ENCODE results near the gene MLXIP.

MLXIP gene

DNA sequence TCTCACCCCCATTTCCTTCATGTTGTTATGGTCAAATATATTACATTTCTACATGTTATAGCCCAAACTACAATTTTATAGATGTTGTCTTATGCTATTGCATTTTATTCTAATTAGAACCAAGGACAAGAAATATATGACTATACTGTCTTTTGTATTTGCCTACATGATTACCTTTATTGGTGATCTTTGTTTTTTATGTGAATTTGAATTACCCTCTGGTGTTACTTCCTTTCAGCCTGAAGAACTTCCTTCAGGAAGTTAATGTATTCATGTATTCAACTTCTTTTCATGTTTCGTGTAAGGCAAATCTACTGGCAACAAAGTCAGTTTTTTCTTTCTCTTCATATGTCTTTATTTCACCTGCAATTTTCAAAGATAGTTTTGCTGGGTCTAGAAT is 116.2 kb downstream of the MLXIP start:
- Histone ChIP-seq H3K9ac (ENCODE audit: low read depth, low read length, poor library complexity, severe bottlenecking) (no peak overlapping the region), H3K9me2 (replicated peaks; ENCODE audit: low read depth, low read length) (no peaks in the 10 kb centered on the region), H3K27me3 (ENCODE audit: insufficient read depth, low read length, poor library complexity, severe bottlenecking) (no peaks in the 10 kb centered on the region), H2AFZ (ENCODE audit: low read length) (0 out of 2 replicates have a peak overlapping the region, but pooled peaks have one; percentile 18), H3K9me3 (ENCODE audit: insufficient read depth, low read depth, low read length) (no peaks in the 10 kb centered on the region), H4K20me1 (ENCODE audit: insufficient read depth, low read length, poor library complexity, severe bottlenecking) (no peaks in the 10 kb centered on the region), H3K36me3 (ENCODE audit: insufficient read depth, low read length) (no peaks in the 10 kb centered on the region), H3F3A (ENCODE audit: low read depth) (no peaks in the 10 kb centered on the region), H3K4me3 (ENCODE audit: low read length, poor library complexity, severe bottlenecking) (no peak overlapping the region), H3K79me2 (ENCODE audit: insufficient read depth, low read length) (no peaks in the 10 kb centered on the region), H3K4me2 (ENCODE audit: low read depth, low read length, poor library complexity, severe bottlenecking) (no peak overlapping the region), H3K4me1 (ENCODE audit: insufficient read depth, low read length, poor library complexity, severe bottlenecking) (peaks cover 9% of the 10 kb centered on the region)
- TF ChIP-seq EZH2phosphoT487 (IDR thresholded peaks at IDR 0.05; ENCODE audit: borderline replicate concordance): no peak
- TF ChIP-seq, protein P1, sequence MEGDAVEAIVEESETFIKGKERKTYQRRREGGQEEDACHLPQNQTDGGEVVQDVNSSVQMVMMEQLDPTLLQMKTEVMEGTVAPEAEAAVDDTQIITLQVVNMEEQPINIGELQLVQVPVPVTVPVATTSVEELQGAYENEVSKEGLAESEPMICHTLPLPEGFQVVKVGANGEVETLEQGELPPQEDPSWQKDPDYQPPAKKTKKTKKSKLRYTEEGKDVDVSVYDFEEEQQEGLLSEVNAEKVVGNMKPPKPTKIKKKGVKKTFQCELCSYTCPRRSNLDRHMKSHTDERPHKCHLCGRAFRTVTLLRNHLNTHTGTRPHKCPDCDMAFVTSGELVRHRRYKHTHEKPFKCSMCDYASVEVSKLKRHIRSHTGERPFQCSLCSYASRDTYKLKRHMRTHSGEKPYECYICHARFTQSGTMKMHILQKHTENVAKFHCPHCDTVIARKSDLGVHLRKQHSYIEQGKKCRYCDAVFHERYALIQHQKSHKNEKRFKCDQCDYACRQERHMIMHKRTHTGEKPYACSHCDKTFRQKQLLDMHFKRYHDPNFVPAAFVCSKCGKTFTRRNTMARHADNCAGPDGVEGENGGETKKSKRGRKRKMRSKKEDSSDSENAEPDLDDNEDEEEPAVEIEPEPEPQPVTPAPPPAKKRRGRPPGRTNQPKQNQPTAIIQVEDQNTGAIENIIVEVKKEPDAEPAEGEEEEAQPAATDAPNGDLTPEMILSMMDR (conservative IDR thresholded peaks at IDR 0.05; ENCODE audit: low read length): no peak

DNA sequence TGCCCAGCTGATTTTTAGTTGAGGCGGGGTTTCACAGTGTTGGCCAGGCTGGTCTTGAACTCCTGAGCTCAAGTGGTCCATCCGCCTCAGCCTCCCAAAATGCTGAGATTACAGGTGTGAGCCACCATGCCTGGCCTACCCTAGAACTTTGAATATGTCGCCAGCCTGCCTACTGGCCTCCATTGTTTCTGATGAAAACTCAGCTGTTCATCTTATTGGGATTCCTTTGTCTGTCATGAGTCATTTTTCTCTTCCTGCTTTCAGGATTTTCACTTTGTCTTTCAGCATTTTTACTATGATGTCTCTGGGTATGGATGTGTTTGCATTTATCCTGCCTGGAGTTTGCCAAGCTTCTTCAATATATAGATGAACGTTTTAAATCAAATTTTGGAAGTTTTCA is 116.8 kb downstream of the MLXIP start:
- no peaks in the 10 kb centered on the region for H3K9me2 ChIP-seq (replicated peaks; ENCODE audit: low read depth, low read length)
- no peak for TF ChIP-seq EZH2phosphoT487 (IDR thresholded peaks at IDR 0.05; ENCODE audit: borderline replicate concordance)
- TF ChIP-seq, protein P1 (conservative IDR thresholded peaks at IDR 0.05; ENCODE audit: low read length): no peak

More for the DNA sequence above, 116.8 kb downstream of the MLXIP start:
- H3K4me3 ChIP-seq (ENCODE audit: low read length, poor library complexity, severe bottlenecking): no peak overlapping the region
- H3K4me2 ChIP-seq (ENCODE audit: low read depth, low read length, poor library complexity, severe bottlenecking): no peak overlapping the region
- H3K9me3 ChIP-seq (ENCODE audit: insufficient read depth, low read depth, low read length): no peaks in the 10 kb centered on the region
- H3K4me1 ChIP-seq (ENCODE audit: insufficient read depth, low read length, poor library complexity, severe bottlenecking): peaks cover 9% of the 10 kb centered on the region
- no peaks in the 10 kb centered on the region for H3K27me3 ChIP-seq (ENCODE audit: insufficient read depth, low read length, poor library complexity, severe bottlenecking)
- H3K79me2 ChIP-seq (ENCODE audit: insufficient read depth, low read length): no peaks in the 10 kb centered on the region
- H3K36me3 ChIP-seq (ENCODE audit: insufficient read depth, low read length): no peaks in the 10 kb centered on the region
- no peaks in the 10 kb centered on the region for H3F3A ChIP-seq (ENCODE audit: low read depth)
- no peaks in the 10 kb centered on the region for H4K20me1 ChIP-seq (ENCODE audit: insufficient read depth, low read length, poor library complexity, severe bottlenecking)
- H3K9ac ChIP-seq (ENCODE audit: low read depth, low read length, poor library complexity, severe bottlenecking): no peak overlapping the region
- no peak overlapping the region; the same call in 1 of the 2 replicates for H2AFZ ChIP-seq (ENCODE audit: low read length)

All from Loucy (cell line).